C4-2B (cell line): ENCODE measurements around the gene POLR3A.

ENCODE experiments used
- H3K27ac ChIP-seq: fragments of 450-650 bp; 2 replicates; pipeline ENCODE4 v1.5.1; 2017
- CTCF ChIP-seq: fragments of 450-650 bp; conservative IDR thresholded peaks from 2 replicates; pipeline ENCODE4 v1.5.1; 2017; ENCODE audit warnings: mild to moderate bottlenecking
- ZFX ChIP-seq: fragments of 450-650 bp; IDR thresholded peaks from 2 replicates; pipeline ENCODE4 v1.6.1; 2017

Gene POLR3A

GRCh38 chr10:77926566-77927401 lies 102.5 kb downstream of the POLR3A start, which contains the start of gene DLG5:
TSS of gene DLG5 (minus strand) at chr10:77926755. CDS start at chr10:77926520, 235 bp downstream.
- peak; percentile 61; the same call in 1 of the 2 replicates for TF ChIP-seq ZFX
- TF ChIP-seq CTCF = no peak
- H3K27ac ChIP-seq = peak within 1 kb of the TSS; percentile 83

- peak; percentile 69 for TF ChIP-seq ZFX
- no peak; the same call in 1 of the 2 replicates for TF ChIP-seq CTCF
- H3K27ac ChIP-seq = peak overlapping the region; percentile 83
Measured at GRCh38 chr10:77925795-77926565, 103.3 kb downstream of the POLR3A start.

GRCh38 chr10:77925410-77925794 lies 103.9 kb downstream of the POLR3A start:
- peak overlapping the region; percentile 83 for H3K27ac ChIP-seq
- no peak for TF ChIP-seq CTCF
- TF ChIP-seq ZFX = no peak

GRCh38 chr10:77922566-77923179 lies 106.6 kb downstream of the POLR3A start:
- no peak overlapping the region for H3K27ac ChIP-seq
- no peak for TF ChIP-seq ZFX
- no peak for TF ChIP-seq CTCF

GRCh38 chr10:77922055-77922454 lies 107.3 kb downstream of the POLR3A start:
- H3K27ac ChIP-seq = no peak overlapping the region
- no peak for TF ChIP-seq CTCF
- TF ChIP-seq ZFX = no peak

GRCh38 chr10:77921395-77921794 lies 107.9 kb downstream of the POLR3A start:
- no peak overlapping the region for H3K27ac ChIP-seq
- TF ChIP-seq ZFX = no peak
- TF ChIP-seq CTCF = no peak

GRCh38 chr10:77920495-77920894 lies 108.8 kb downstream of the POLR3A start:
- TF ChIP-seq CTCF = no peak
- no peak for TF ChIP-seq ZFX
- H3K27ac ChIP-seq = no peak overlapping the region
